Measurements from ENCODE around the gene SDC3. TPM values are rescaled to one million over a fixed set of nuclear protein-coding genes. Genes with fewer than 3 reads are reported as not detected.

The SDC3 gene
- total and polyA plus RNA-seq, 4 experiments from 2014 or later: 0.29 to 0.64 TPM; not detected in 2

DNA sequence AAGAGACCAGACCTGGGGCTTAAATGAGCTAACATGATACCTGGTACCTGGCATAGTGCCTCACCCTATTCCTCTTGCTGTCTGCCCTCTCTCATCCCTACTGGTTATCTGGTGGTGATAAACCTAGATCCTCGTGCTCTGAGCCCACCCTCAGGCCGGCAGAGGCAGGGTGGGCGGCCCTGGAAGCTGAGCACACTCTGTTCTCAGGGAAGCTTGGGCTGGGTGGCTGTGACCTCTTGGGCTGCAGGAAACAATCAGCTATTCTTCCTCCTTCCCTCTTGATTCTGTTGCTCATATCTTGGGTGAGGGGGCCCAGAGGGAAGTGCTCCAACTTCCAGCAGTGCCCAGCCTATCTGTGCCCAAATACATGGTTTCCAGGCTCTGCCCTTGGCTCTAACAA is 42.0 kb downstream of the SDC3 start:
- Mint-ChIP-seq H3K27me3 (peaks cover 6 to 11% of the 10 kb centered on the region in 2 donors), H3K36me3 (no peaks in the 10 kb centered on the region), H3K9me3 (no peaks in the 10 kb centered on the region), H3K4me3 (no peak overlapping the region), H3K4me1 (peaks cover 0 to 2% (median under 1%) of the 10 kb centered on the region in 4 donors), H3K27ac (no peak overlapping the region)
- DNase-seq: no peak
- ChIA-PET CTCF (ENCODE audit: partially characterized antibody) (no interaction called here), POLR2A (ENCODE audit: partially characterized antibody) (no interaction called here)
- Histone ChIP-seq H3K27me3 (ENCODE audit: insufficient read depth, low read length) (no peaks in the 10 kb centered on the region), H3K27ac (ENCODE audit: low read depth, low read length) (no peak overlapping the region), H3K36me3 (ENCODE audit: insufficient read depth, low read length) (no peaks in the 10 kb centered on the region), H3K4me1 (ENCODE audit: insufficient read depth, low read length) (peaks cover 7% of the 10 kb centered on the region), H3K4me3 (ENCODE audit: low read length in 2 of 2) (no peak overlapping the region), H3K9me3 (ENCODE audit: control insufficient read depth in 1 of 2, low read length in 2 of 2) (no peaks in the 10 kb centered on the region)
- intact Hi-C loops (cut with micrococcal nuclease): no loop called here

DNA sequence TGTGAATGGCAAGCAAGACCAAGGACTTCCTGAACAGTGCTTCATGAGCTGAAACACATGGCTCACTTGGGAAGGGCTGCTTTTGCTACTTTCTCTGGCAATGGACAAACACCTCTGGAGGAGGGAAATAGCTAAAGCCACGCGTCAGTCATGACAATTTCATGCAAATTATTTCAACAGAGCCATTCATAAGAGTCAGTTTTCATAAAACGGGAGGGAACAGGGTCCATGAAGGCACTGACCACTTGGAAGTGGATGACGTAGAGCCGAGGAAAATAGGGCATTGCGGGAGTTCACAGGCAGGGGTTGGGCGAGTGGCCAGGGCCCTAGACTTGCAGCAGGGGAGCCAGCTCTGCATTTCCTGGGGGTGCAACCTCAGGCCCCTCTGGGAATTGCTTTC is 43.9 kb downstream of the SDC3 start:
- Histone ChIP-seq H3K36me3 (ENCODE audit: insufficient read depth, low read length) (no peaks in the 10 kb centered on the region), H3K4me3 (ENCODE audit: low read length in 2 of 2) (no peak overlapping the region), H3K27me3 (ENCODE audit: insufficient read depth, low read length) (no peaks in the 10 kb centered on the region), H3K9me3 (ENCODE audit: control insufficient read depth in 1 of 2, low read length in 2 of 2) (no peaks in the 10 kb centered on the region), H3K4me1 (ENCODE audit: insufficient read depth, low read length) (peaks cover 7% of the 10 kb centered on the region), H3K27ac (ENCODE audit: low read depth, low read length) (no peak overlapping the region)
- no peak for DNase-seq
- Mint-ChIP-seq H3K27me3 (peaks cover 9 to 19% of the 10 kb centered on the region in 2 donors), H3K4me1 (peaks cover 0 to 2% (median under 1%) of the 10 kb centered on the region in 4 donors), H3K9me3 (no peaks in the 10 kb centered on the region), H3K27ac (no peak overlapping the region), H3K36me3 (no peaks in the 10 kb centered on the region), H3K4me3 (no peak overlapping the region)
- intact Hi-C loops (cut with micrococcal nuclease): no loop called here
- ChIA-PET POLR2A (ENCODE audit: partially characterized antibody) (no interaction called here), CTCF (ENCODE audit: partially characterized antibody) (no interaction called here)

DNA sequence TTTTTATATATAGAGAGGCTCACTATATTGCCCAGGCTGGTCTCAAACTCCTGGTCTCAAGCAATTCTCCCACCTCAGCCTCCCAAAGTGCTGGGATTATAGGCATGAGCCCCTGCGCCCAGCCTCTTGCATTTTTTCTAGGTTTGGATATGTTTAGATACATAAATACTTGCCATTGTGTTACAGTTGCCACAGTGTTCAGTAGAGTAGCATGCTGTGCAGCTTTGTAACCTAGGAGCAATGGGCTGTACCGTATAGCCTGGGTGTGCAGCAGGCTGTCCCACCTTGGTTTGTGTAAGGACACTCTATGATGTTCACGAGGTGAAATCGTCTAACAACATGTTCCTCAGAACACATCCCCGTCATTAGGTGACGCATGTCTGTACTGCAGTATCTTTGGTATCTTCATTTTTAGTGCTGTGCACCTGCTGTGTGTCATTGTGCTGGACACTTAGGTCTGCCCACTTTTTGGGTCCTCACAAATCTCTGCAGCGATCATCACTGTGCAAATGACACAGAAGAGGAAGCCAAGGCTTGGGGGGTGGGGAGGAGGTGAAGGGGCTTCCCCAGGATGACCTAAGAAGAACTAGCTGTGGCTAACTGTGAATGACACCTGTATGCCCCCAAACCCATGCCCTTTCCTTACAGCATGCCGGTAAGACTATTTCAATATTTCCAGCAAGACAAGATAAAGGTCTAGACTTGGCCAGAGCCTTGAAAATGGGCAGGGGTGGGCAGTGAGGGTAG is 44.5 kb downstream of the SDC3 start:
- POLR2A ChIA-PET (ENCODE audit: partially characterized antibody): no interaction called here
- Mint-ChIP-seq H3K4me1 (no peaks in the 10 kb centered on the region), H3K4me3 (no peak overlapping the region), H3K27ac (no peak overlapping the region), H3K9me3 (no peaks in the 10 kb centered on the region), H3K36me3 (no peaks in the 10 kb centered on the region), H3K27me3 (peaks cover 9 to 19% of the 10 kb centered on the region in 2 donors)
- no peak for DNase-seq
- CTCF ChIA-PET (ENCODE audit: partially characterized antibody): no interaction called here
- no peaks in the 10 kb centered on the region for H3K9me3 ChIP-seq (ENCODE audit: control insufficient read depth in 1 of 2, low read length in 2 of 2)
- peaks cover 4% of the 10 kb centered on the region for H3K4me1 ChIP-seq (ENCODE audit: insufficient read depth, low read length)
- intact Hi-C loops (cut with micrococcal nuclease): no loop called here
- no peaks in the 10 kb centered on the region for H3K36me3 ChIP-seq (ENCODE audit: insufficient read depth, low read length)
- no peak overlapping the region for H3K27ac ChIP-seq (ENCODE audit: low read depth, low read length)
- H3K27me3 ChIP-seq (ENCODE audit: insufficient read depth, low read length): no peaks in the 10 kb centered on the region
- H3K4me3 ChIP-seq (ENCODE audit: low read length in 2 of 2): no peak overlapping the region

DNA sequence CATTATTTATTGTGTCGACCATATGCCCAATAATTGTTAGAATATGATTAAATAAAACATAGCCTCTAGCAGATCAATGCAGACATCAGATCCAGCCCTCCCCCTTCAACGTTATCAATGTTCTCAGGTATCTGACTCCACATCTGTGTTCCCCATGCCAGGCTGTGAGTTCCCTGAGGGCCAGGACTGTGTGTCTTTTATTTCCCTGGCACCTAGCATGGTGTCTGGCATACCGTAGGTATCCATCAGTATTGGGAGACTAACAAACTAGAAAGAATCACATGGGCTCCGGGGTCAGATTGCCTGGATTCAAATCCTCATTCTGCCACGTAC is 48.3 kb downstream of the SDC3 start:
- intact Hi-C loops (cut with micrococcal nuclease): no loop called here
- Mint-ChIP-seq H3K9me3 (no peaks in the 10 kb centered on the region), H3K4me1 (no peaks in the 10 kb centered on the region), H3K36me3 (no peaks in the 10 kb centered on the region), H3K27me3 (peaks cover 6 to 18% of the 10 kb centered on the region in 2 donors), H3K4me3 (no peak overlapping the region), H3K27ac (no peak overlapping the region)
- H3K9me3 ChIP-seq (ENCODE audit: control insufficient read depth in 1 of 2, low read length in 2 of 2): no peaks in the 10 kb centered on the region
- no peaks in the 10 kb centered on the region for H3K36me3 ChIP-seq (ENCODE audit: insufficient read depth, low read length)
- H3K27me3 ChIP-seq (ENCODE audit: insufficient read depth, low read length): no peaks in the 10 kb centered on the region
- H3K4me3 ChIP-seq (ENCODE audit: low read length in 2 of 2): no peak overlapping the region
- CTCF ChIA-PET (ENCODE audit: partially characterized antibody): no interaction called here
- H3K27ac ChIP-seq (ENCODE audit: low read depth, low read length): no peak overlapping the region
- POLR2A ChIA-PET (ENCODE audit: partially characterized antibody): no interaction called here
- no peak for DNase-seq
- H3K4me1 ChIP-seq (ENCODE audit: insufficient read depth, low read length): no peaks in the 10 kb centered on the region

DNA sequence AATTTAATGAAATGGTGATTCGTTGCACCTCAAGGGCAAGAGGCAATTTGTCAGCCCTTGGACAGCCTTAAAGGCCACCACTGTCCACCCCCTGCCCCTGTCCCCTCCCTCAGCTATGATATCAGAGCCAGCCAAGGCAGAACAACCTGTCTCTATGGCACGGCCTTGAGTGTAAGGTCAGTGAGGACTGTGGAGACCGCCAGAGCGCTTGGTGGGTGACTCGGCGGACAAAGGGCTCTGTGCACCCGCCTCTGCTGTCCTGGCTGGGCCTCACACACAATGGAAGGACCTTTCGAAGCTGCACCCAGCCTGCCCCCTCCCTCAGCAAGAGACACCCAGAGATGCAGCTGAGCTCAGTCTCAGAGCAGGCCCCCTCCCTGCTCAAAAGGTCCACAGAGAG is 50.6 kb downstream of the SDC3 start:
- H3K27ac Mint-ChIP-seq: no peak overlapping the region
- Histone ChIP-seq H3K27me3 (ENCODE audit: insufficient read depth, low read length) (no peaks in the 10 kb centered on the region), H3K4me3 (ENCODE audit: low read length in 2 of 2) (no peak overlapping the region), H3K9me3 (ENCODE audit: control insufficient read depth in 1 of 2, low read length in 2 of 2) (no peaks in the 10 kb centered on the region), H3K36me3 (ENCODE audit: insufficient read depth, low read length) (no peaks in the 10 kb centered on the region), H3K4me1 (ENCODE audit: insufficient read depth, low read length) (peaks cover 6% of the 10 kb centered on the region), H3K27ac (ENCODE audit: low read depth, low read length) (no peak overlapping the region)
- no peak overlapping the region for H3K4me3 Mint-ChIP-seq
- intact Hi-C loops (cut with micrococcal nuclease): no loop called here
- peaks cover 0 to 8% (median 3%) of the 10 kb centered on the region in 4 donors for H3K4me1 Mint-ChIP-seq
- no peaks in the 10 kb centered on the region for H3K36me3 Mint-ChIP-seq
- ChIA-PET POLR2A (ENCODE audit: partially characterized antibody) (no interaction called here), CTCF (ENCODE audit: partially characterized antibody) (no interaction called here)
- H3K9me3 Mint-ChIP-seq: no peaks in the 10 kb centered on the region
- peaks cover 3 to 13% of the 10 kb centered on the region in 2 donors for H3K27me3 Mint-ChIP-seq
- no peak for DNase-seq

DNA sequence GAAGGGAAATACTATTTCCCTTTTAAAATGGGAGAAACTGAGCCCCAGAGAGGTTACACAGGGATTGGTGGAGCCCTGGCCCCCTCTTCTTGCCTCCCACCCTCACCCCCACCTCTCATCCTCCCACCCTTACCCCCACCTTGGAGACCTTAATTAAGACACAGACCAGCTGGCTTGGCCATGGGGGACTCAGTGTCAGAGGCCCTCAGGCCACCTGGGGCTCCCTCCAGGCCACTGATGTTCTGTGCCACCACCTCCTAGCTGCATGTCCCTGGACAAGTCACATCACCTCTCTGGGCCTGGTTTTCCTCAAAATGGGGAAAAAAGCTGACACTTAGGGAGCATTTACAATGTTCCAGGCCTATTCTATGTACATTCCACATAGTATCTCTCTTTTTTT is 51.5 kb downstream of the SDC3 start:
- Histone ChIP-seq H3K27ac (ENCODE audit: low read depth, low read length) (no peak overlapping the region), H3K4me3 (ENCODE audit: low read length in 2 of 2) (no peak overlapping the region), H3K27me3 (ENCODE audit: insufficient read depth, low read length) (no peaks in the 10 kb centered on the region), H3K9me3 (ENCODE audit: control insufficient read depth in 1 of 2, low read length in 2 of 2) (no peaks in the 10 kb centered on the region), H3K36me3 (ENCODE audit: insufficient read depth, low read length) (no peaks in the 10 kb centered on the region), H3K4me1 (ENCODE audit: insufficient read depth, low read length) (peaks cover 6% of the 10 kb centered on the region)
- CTCF ChIA-PET (ENCODE audit: partially characterized antibody): interaction anchor here (3.8 kb wide), 1 partner anchor 55 kb away, joined by 15 read pairs; no protein-coding TSS in a partner anchor
- Mint-ChIP-seq H3K36me3 (no peaks in the 10 kb centered on the region), H3K9me3 (no peaks in the 10 kb centered on the region), H3K27ac (no peak overlapping the region), H3K4me1 (peaks cover 0 to 8% (median 3%) of the 10 kb centered on the region in 4 donors), H3K4me3 (no peak overlapping the region), H3K27me3 (peaks cover 3 to 11% of the 10 kb centered on the region in 2 donors)
- DNase-seq: no peak
- POLR2A ChIA-PET (ENCODE audit: partially characterized antibody): no interaction called here
- intact Hi-C loops (cut with micrococcal nuclease): no loop called here

DNA sequence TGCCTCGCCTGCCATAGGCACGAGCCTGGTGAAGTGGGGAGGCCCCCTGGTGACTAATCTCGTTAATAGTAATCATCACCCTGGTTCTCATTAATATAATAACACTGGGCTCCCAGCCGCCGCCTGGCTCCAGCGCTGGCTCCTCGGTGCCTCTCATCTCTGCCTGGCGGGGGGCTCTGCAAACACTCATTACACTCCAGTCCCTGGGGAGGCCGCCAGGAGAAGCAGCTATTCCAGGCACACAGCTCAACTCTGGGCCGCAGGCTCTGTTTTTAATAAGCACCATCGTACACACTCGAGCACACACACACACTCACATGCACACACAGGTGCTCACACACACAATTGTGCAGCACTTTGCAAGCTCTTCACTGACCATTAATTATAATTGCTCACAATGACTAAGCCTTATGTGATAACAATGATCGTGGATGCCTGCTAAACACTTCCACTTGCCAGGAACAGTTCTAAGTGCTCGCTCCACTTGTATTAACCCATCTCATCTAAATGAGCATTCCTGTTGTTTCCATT is 52.2 kb downstream of the SDC3 start:
- no peak overlapping the region for H3K27ac Mint-ChIP-seq
- no peaks in the 10 kb centered on the region for H3K27me3 ChIP-seq (ENCODE audit: insufficient read depth, low read length)
- intact Hi-C loops (cut with micrococcal nuclease): no loop called here
- H3K4me1 Mint-ChIP-seq: peaks cover 0 to 8% (median 3%) of the 10 kb centered on the region in 4 donors
- no peaks in the 10 kb centered on the region for H3K36me3 Mint-ChIP-seq
- H3K4me3 Mint-ChIP-seq: no peak overlapping the region
- POLR2A ChIA-PET (ENCODE audit: partially characterized antibody): no interaction called here
- DNase-seq: no peak
- no peak overlapping the region for H3K27ac ChIP-seq (ENCODE audit: low read depth, low read length)
- no peak overlapping the region for H3K4me3 ChIP-seq (ENCODE audit: low read length in 2 of 2)
- CTCF ChIA-PET (ENCODE audit: partially characterized antibody): interaction anchor here (3.8 kb wide), 1 partner anchor 54 kb away, joined by 15 read pairs; no protein-coding TSS in a partner anchor
- H3K36me3 ChIP-seq (ENCODE audit: insufficient read depth, low read length): no peaks in the 10 kb centered on the region
- H3K9me3 Mint-ChIP-seq: no peaks in the 10 kb centered on the region
- H3K4me1 ChIP-seq (ENCODE audit: insufficient read depth, low read length): peaks cover 6% of the 10 kb centered on the region
- H3K9me3 ChIP-seq (ENCODE audit: control insufficient read depth in 1 of 2, low read length in 2 of 2): no peaks in the 10 kb centered on the region
- H3K27me3 Mint-ChIP-seq: peaks cover 3 to 11% of the 10 kb centered on the region in 2 donors
